ENCODE data around the gene PCBP3. TPM values are rescaled to one million over a fixed set of nuclear protein-coding genes. Genes with fewer than 3 reads are reported as not detected.
"Not testable (repeated sequence)": the region's sequence is repeated elsewhere in the genome, so short reads cannot be mapped to it uniquely, and the experiment has no call there.

PCBP3 gene
- total RNA-seq, 6 experiments from 2014 or later = 0.37 to 1.5 (median 0.69) TPM

GRCh38 chr21:45809421-45809820, 165.9 kb downstream of the PCBP3 start:
- no peak overlapping the region for H3K27ac ChIP-seq
- WGBS (ENCODE audit: insufficient coverage, low coverage, low lambda C conversion rate, missing lambda C conversion rate) = 71% methylated on average over 6 of the region's 13 CpGs
- DNase-seq = no peak
- H3K4me3 ChIP-seq = no peak overlapping the region
- intact Hi-C loops (cut with DNase I) = no loop called here
- H3K9me3 ChIP-seq = no peaks in the 10 kb centered on the region
- H3K4me1 ChIP-seq = no peaks in the 10 kb centered on the region
- ATAC-seq = no peak
- H3K27me3 ChIP-seq = no peaks in the 10 kb centered on the region
- H3K36me3 ChIP-seq = no peaks in the 10 kb centered on the region
- TF ChIP-seq CTCF (IDR thresholded peaks at IDR 0.05) (no peak), POLR2A (IDR thresholded peaks at IDR 0.05) (no peak)

GRCh38 chr21:45811136-45811535, 167.6 kb downstream of the PCBP3 start:
- DNase-seq (peak in 1 of 3 donors; percentile 25), ATAC-seq (no peak)
- intact Hi-C loops (cut with DNase I) = no loop called here
- Histone ChIP-seq H3K27ac (no peak overlapping the region), H3K9me3 (no peaks in the 10 kb centered on the region), H3K36me3 (no peaks in the 10 kb centered on the region), H3K4me1 (no peaks in the 10 kb centered on the region), H3K4me3 (no peak overlapping the region), H3K27me3 (no peaks in the 10 kb centered on the region)
- WGBS (ENCODE audit: insufficient coverage, low coverage, low lambda C conversion rate, missing lambda C conversion rate) = 65% methylated on average over 5 of the region's 5 CpGs
- TF ChIP-seq POLR2A (IDR thresholded peaks at IDR 0.05) (no peak), CTCF (IDR thresholded peaks at IDR 0.05) (no peak)

GRCh38 chr21:45814210-45814940, 170.8 kb downstream of the PCBP3 start:
- H3K4me1 ChIP-seq; H3K9me3 ChIP-seq; H3K36me3 ChIP-seq; H3K27ac ChIP-seq; DNase-seq; H3K27me3 ChIP-seq; intact Hi-C loops (cut with DNase I); H3K4me3 ChIP-seq; ATAC-seq: not testable (repeated sequence)

- H3K4me1 ChIP-seq; H3K27ac ChIP-seq; H3K4me3 ChIP-seq; H3K27me3 ChIP-seq; H3K36me3 ChIP-seq; ATAC-seq; DNase-seq; H3K9me3 ChIP-seq; intact Hi-C loops (cut with DNase I): not testable (repeated sequence)
These were observed 172.3 kb downstream of the PCBP3 start for GRCh38 chr21:45815781-45816180.

- ATAC-seq (no peak), DNase-seq (no peak)
- no peak overlapping the region for H3K27ac ChIP-seq
- intact Hi-C loops (cut with DNase I) = no loop called here
- 81% methylated on average over 14 of the region's 14 CpGs for WGBS (ENCODE audit: insufficient coverage, low coverage, low lambda C conversion rate, missing lambda C conversion rate)
- no peaks in the 10 kb centered on the region for H3K27me3 ChIP-seq
- peaks cover 0 to 14% (median 1%) of the 10 kb centered on the region in 4 donors for H3K4me1 ChIP-seq
- no peaks in the 10 kb centered on the region for H3K9me3 ChIP-seq
- TF ChIP-seq CTCF (IDR thresholded peaks at IDR 0.05) (no peak), POLR2A (IDR thresholded peaks at IDR 0.05) (no peak)
- H3K36me3 ChIP-seq = no peaks in the 10 kb centered on the region
- no peak overlapping the region for H3K4me3 ChIP-seq
These were observed 173.3 kb downstream of the PCBP3 start for GRCh38 chr21:45816794-45817193.

GRCh38 chr21:45817345-45817744, 173.8 kb downstream of the PCBP3 start:
- H3K9me3 ChIP-seq = no peaks in the 10 kb centered on the region
- no peak overlapping the region for H3K4me3 ChIP-seq
- H3K27me3 ChIP-seq = no peaks in the 10 kb centered on the region
- H3K4me1 ChIP-seq = peaks cover 0 to 19% (median 3%) of the 10 kb centered on the region in 4 donors
- 72% methylated on average over 12 of the region's 13 CpGs for WGBS (ENCODE audit: insufficient coverage, low coverage, low lambda C conversion rate, missing lambda C conversion rate)
- no peak overlapping the region for H3K27ac ChIP-seq
- H3K36me3 ChIP-seq = no peaks in the 10 kb centered on the region
- TF ChIP-seq POLR2A (IDR thresholded peaks at IDR 0.05) = no peak
- TF ChIP-seq CTCF (IDR thresholded peaks at IDR 0.05) = no peak
- intact Hi-C loops (cut with DNase I) = no loop called here
- DNase-seq (no peak), ATAC-seq (no peak)

Measured in right lobe of liver (tissue), 6 donors.